Measurements from ENCODE around the gene RPS4Y2. TPM values are rescaled to one million over a fixed set of nuclear protein-coding genes. Genes with fewer than 3 reads are reported as not detected.

The RPS4Y2 gene
- not detected for total RNA-seq

DNA sequence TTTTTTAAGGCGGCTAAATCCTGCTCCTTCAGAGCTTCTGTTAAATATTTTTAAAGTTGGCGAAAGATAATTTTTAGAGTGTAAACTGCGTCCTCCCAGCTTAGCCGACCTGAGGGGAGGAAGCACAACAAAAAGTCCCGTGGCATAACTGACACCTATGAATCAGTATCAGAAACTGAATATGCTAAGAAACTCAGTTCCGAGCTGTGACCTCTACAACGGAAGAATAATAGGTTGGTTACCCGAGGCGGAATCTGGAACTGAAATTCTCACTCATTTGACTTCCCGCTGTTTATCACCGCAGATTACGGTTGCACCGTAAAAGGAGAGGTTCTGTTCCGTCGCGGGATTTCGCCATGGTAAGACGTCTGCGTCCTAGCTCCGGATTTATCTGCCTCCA lies at the start of gene RPS4Y2:
RPS4Y2 (plus strand) TSS at position 301 of the 400 bp plus-strand sequence; CDS start at position 357, 56 bp downstream.
- no peak within 1 kb of the TSS for H3K27ac ChIP-seq
- DNase-seq = no peak
- H3K27me3 ChIP-seq = no peaks in the 10 kb centered on the region
- no peaks in the 10 kb centered on the region for H3K36me3 ChIP-seq
- H3K4me3 ChIP-seq = no peak within 1 kb of the TSS
- H3K4me1 ChIP-seq = no peaks in the 10 kb centered on the region
- H3K9me3 ChIP-seq = no peaks in the 10 kb centered on the region
- TF ChIP-seq, protein P1, sequence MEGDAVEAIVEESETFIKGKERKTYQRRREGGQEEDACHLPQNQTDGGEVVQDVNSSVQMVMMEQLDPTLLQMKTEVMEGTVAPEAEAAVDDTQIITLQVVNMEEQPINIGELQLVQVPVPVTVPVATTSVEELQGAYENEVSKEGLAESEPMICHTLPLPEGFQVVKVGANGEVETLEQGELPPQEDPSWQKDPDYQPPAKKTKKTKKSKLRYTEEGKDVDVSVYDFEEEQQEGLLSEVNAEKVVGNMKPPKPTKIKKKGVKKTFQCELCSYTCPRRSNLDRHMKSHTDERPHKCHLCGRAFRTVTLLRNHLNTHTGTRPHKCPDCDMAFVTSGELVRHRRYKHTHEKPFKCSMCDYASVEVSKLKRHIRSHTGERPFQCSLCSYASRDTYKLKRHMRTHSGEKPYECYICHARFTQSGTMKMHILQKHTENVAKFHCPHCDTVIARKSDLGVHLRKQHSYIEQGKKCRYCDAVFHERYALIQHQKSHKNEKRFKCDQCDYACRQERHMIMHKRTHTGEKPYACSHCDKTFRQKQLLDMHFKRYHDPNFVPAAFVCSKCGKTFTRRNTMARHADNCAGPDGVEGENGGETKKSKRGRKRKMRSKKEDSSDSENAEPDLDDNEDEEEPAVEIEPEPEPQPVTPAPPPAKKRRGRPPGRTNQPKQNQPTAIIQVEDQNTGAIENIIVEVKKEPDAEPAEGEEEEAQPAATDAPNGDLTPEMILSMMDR (IDR thresholded peaks at IDR 0.05 in 4 of 5, conservative IDR thresholded peaks at IDR 0.05 in 1 of 5) = no peak
- TF ChIP-seq POLR2A (IDR thresholded peaks at IDR 0.05) = no peak
- intact Hi-C loops (cut with DNase I; ENCODE audit: low total_unique reads) (no loop called here), in situ Hi-C loops (cut with MboI; ENCODE audit: low sequenced_read_pairs in 4 of 4) (no loop called here)
- no peak for ATAC-seq

DNA sequence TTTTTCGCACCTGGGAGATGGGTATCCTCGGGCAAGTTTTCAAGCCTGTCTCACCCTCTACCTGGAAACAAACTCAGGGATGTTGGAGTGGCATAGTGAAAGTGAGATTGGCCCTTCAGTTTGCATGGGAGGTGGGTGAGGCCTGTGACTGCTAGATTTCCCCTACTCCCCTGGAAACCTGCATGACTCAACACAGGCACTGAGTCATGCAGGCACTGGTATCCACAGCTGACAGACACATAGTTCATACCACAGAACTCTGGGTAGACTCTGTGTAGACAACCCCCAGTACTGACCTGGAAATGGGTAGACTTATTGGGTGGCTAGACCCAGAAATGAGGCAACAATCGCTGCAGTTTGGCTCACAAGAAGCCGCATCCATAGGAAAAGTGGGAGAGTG lies 41.5 kb upstream of the RPS4Y2 start:
- TF ChIP-seq POLR2A (IDR thresholded peaks at IDR 0.05) = no peak
- TF ChIP-seq, protein P1 (IDR thresholded peaks at IDR 0.05 in 4 of 5, conservative IDR thresholded peaks at IDR 0.05 in 1 of 5) = no peak
- no peaks in the 10 kb centered on the region for H3K27me3 ChIP-seq
- intact Hi-C loops (cut with DNase I; ENCODE audit: low total_unique reads) (no loop called here), in situ Hi-C loops (cut with MboI; ENCODE audit: low sequenced_read_pairs in 4 of 4) (loop anchor here in 1 of 4 donors (25.0 kb wide), 1 partner anchor 102 kb away; no protein-coding TSS in a partner anchor)
- ATAC-seq = no peak
- no peak overlapping the region for H3K4me3 ChIP-seq
- H3K27ac ChIP-seq = no peak overlapping the region
- H3K4me1 ChIP-seq = no peaks in the 10 kb centered on the region
- no peaks in the 10 kb centered on the region for H3K9me3 ChIP-seq
- DNase-seq = no peak
- H3K36me3 ChIP-seq = no peaks in the 10 kb centered on the region

DNA sequence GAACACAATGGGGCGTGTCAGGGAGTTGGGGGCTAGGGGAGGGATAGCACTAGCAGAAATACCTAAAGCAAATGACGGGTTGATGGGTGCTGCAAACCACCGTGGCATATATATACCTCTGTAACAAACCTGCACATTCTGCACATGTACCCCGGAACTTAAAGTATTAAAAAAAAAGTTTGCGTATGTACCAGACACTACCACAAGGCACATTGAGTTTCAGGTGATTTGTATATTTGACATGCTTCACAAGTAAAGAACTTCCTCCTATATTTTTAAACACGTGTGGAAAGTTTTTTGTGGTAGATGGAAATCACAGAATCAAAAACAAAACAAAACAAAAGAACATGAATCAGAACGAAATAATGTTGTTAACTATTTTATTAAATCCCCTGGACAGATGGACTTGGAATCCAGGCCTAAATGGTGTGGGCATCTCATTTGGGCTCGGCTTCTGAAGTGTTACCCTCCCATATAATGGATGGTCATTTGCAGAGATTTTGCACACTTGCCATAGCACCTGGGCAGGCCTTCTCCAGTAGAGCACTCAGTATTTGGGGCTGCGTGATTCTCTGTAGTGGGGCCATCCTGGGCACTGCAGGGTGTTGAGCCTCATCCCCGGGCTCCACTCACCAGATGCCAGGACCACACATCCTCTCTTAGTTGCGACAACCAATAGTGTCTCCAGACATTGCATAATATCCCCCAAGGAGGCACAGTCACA lies 29.6 kb upstream of the RPS4Y2 start:
- Histone ChIP-seq H3K4me1 (no peaks in the 10 kb centered on the region), H3K9me3 (no peaks in the 10 kb centered on the region), H3K4me3 (no peak overlapping the region), H3K36me3 (no peaks in the 10 kb centered on the region), H3K27me3 (no peaks in the 10 kb centered on the region), H3K27ac (no peak overlapping the region)
- in situ Hi-C loops (cut with MboI; ENCODE audit: low sequenced_read_pairs in 4 of 4) (no loop called here), intact Hi-C loops (cut with DNase I; ENCODE audit: low total_unique reads) (no loop called here)
- TF ChIP-seq POLR2A (IDR thresholded peaks at IDR 0.05) = no peak
- TF ChIP-seq, protein P1 (IDR thresholded peaks at IDR 0.05 in 4 of 5, conservative IDR thresholded peaks at IDR 0.05 in 1 of 5) = no peak
- ATAC-seq = no peak
- no peak for DNase-seq

DNA sequence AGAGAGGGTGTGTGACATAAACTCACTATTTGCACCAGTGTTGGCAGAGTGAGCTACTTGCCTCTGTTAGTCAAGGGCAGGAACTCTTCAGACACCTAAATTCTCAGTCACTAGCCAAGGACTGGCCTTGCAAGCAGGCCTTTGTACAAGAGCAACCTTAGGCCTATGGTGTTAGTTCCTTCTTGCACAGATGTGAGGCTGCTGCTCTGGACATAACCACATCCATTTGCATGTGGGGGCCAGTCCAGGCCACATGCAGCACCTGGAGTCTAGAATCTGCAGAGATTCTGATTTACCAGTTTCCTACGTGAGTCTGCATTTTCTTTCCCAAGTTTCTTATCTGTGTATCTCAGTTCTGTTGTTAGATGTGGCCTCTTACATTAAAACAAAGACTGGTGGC lies 20.7 kb upstream of the RPS4Y2 start:
- DNase-seq (no peak), ATAC-seq (no peak)
- no peak overlapping the region for H3K27ac ChIP-seq
- no peaks in the 10 kb centered on the region for H3K27me3 ChIP-seq
- H3K4me3 ChIP-seq = no peak overlapping the region
- H3K9me3 ChIP-seq = no peaks in the 10 kb centered on the region
- H3K36me3 ChIP-seq = no peaks in the 10 kb centered on the region
- TF ChIP-seq, protein P1 (IDR thresholded peaks at IDR 0.05 in 4 of 5, conservative IDR thresholded peaks at IDR 0.05 in 1 of 5) = no peak
- TF ChIP-seq POLR2A (IDR thresholded peaks at IDR 0.05) = no peak
- in situ Hi-C loops (cut with MboI; ENCODE audit: low sequenced_read_pairs in 4 of 4) = no loop called here
- H3K4me1 ChIP-seq = no peaks in the 10 kb centered on the region
- intact Hi-C loops (cut with DNase I; ENCODE audit: low total_unique reads) = no loop called here
